OCI-LY1 (cell line): ENCODE data around the gene NEAT1.

ENCODE experiments used
- CTCF ChIP-seq: fragments of 200-600 bp; sonication (generic), shearing (Covaris generic); IDR thresholded peaks from 2 replicates; pipeline ENCODE4 v1.5.1; 2017; ENCODE audit warnings: mild to moderate bottlenecking, antibody characterized with exemption, low read length, moderate library complexity, mixed read lengths
- EZH2 ChIP-seq: fragments of 200-600 bp; sonication (generic), shearing (Covaris generic); IDR thresholded peaks from 2 replicates; pipeline ENCODE4 v1.8.0; 2017; ENCODE audit warnings: borderline replicate concordance, mixed run types, mild to moderate bottlenecking, antibody characterized with exemption, low read length, moderate library complexity, mixed read lengths

GRCh38 chr11:65479184-65480145, 56.9 kb downstream of the NEAT1 start:
- 0 out of 2 replicates have a peak, but pooled peaks have one; percentile 11 for TF ChIP-seq CTCF
- TF ChIP-seq EZH2: no peak
